MM.1S (cell line): ENCODE results near the gene LITAF.

ENCODE experiments used
- DNase-seq: peaks from one replicate; pipeline ENCODE4 v3.0.0-alpha.2; 2015
- H2AFZ ChIP-seq: fragments of 300-600 bp; sonication (generic); 2 replicates; pipeline ENCODE4 v1.6.0; 2016; ENCODE audit warnings: antibody characterized with exemption, low read length
- H3F3A ChIP-seq: fragments of 300-600 bp; sonication (generic); 2 replicates; pipeline ENCODE4 v1.6.1; 2016; ENCODE audit warnings: mild to moderate bottlenecking, antibody characterized with exemption, low read length, moderate library complexity, mixed read lengths; ENCODE audit not compliant: insufficient read depth
- H3K27ac ChIP-seq: fragments of 300-600 bp; sonication (generic); 2 replicates; pipeline ENCODE4 v1.5.1; 2016; ENCODE audit warnings: mild to moderate bottlenecking, low read length
- H3K27me3 ChIP-seq: fragments of 300-600 bp; sonication (generic); replicated peaks from 2 replicates; pipeline ENCODE4 v1.6.0; 2016; ENCODE audit warnings: low read length; ENCODE audit not compliant: insufficient read depth
- H3K36me3 ChIP-seq: fragments of 300-600 bp; sonication (generic); replicated peaks from 2 replicates; pipeline ENCODE4 v1.6.1; 2016; ENCODE audit warnings: mild to moderate bottlenecking, low read length, mixed read lengths; ENCODE audit not compliant: insufficient read depth
- H3K4me1 ChIP-seq: fragments of 300-600 bp; sonication (generic); 2 replicates; pipeline ENCODE4 v1.6.1; 2016; ENCODE audit warnings: low read length, mixed read lengths
- H3K4me2 ChIP-seq: fragments of 300-600 bp; sonication (generic); 2 replicates; pipeline ENCODE4 v1.6.0; 2016; ENCODE audit warnings: low read depth, low read length
- H3K4me3 ChIP-seq: fragments of 300-600 bp; sonication (generic); 2 replicates; pipeline ENCODE4 v1.5.1; 2016; ENCODE audit warnings: low read length, mixed read lengths
- H3K79me2 ChIP-seq: fragments of 300-600 bp; sonication (generic); 2 replicates; pipeline ENCODE4 v1.6.1; 2016; ENCODE audit warnings: mixed run types, low read length, mixed read lengths
- H3K9ac ChIP-seq: fragments of 300-600 bp; sonication (generic); 2 replicates; pipeline ENCODE4 v1.6.1; 2016; ENCODE audit warnings: low read length, mixed read lengths
- H3K9me2 ChIP-seq: fragments of 300-600 bp; sonication (generic); replicated peaks from 2 replicates; pipeline ENCODE4 v1.6.1; 2016; ENCODE audit warnings: mild to moderate bottlenecking, low read length, mixed read lengths; ENCODE audit not compliant: insufficient read depth
- H3K9me3 ChIP-seq: fragments of 300-600 bp; sonication (generic); replicated peaks from 2 replicates; pipeline ENCODE4 v1.6.1; 2016; ENCODE audit warnings: mild to moderate bottlenecking, low read length, mixed read lengths; ENCODE audit not compliant: insufficient read depth
- H4K20me1 ChIP-seq: fragments of 300-600 bp; sonication (generic); 2 replicates; pipeline ENCODE4 v1.6.1; 2016; ENCODE audit warnings: mild to moderate bottlenecking, low read length, moderate library complexity, mixed read lengths; ENCODE audit not compliant: insufficient read depth
- CTCF ChIP-seq: fragments of 300-600 bp; sonication (generic); IDR thresholded peaks from 2 replicates; pipeline ENCODE4 v1.5.1; 2016; ENCODE audit warnings: antibody characterized with exemption, low read length, mixed read lengths
- EZH2 ChIP-seq: fragments of 300-600 bp; sonication (generic); optimal IDR thresholded peaks from 2 replicates; pipeline ENCODE3; 2017; ENCODE audit warnings: low read depth, mild to moderate bottlenecking, antibody characterized with exemption, low read length, mixed read lengths
- EZH2phosphoT487 ChIP-seq: fragments of 300-600 bp; sonication (generic); IDR thresholded peaks from 2 replicates; pipeline ENCODE4 v1.6.1; 2018; ENCODE audit warnings: antibody characterized with exemption, low read length

Gene LITAF

GRCh38 chr16:11613381-11614303, 26.9 kb upstream of the LITAF start:
- TF ChIP-seq EZH2phosphoT487 (no peak), CTCF (no peak), EZH2 (no peak)
- no peak overlapping the region for H3K4me3 ChIP-seq
- no peak overlapping the region for H3K9ac ChIP-seq
- no peaks in the 10 kb centered on the region for H3K9me2 ChIP-seq
- peaks cover 15% of the 10 kb centered on the region for H3K4me1 ChIP-seq
- no peaks in the 10 kb centered on the region for H3K79me2 ChIP-seq
- H3K9me3 ChIP-seq, result no peaks in the 10 kb centered on the region
- no peak for DNase-seq
- H3K36me3 ChIP-seq, result no peaks in the 10 kb centered on the region
- H3F3A ChIP-seq, result peaks cover 5% of the 10 kb centered on the region
- no peak overlapping the region for H3K27ac ChIP-seq
- H2AFZ ChIP-seq, result no peak overlapping the region
- H3K4me2 ChIP-seq, result no peak overlapping the region
- H4K20me1 ChIP-seq, result no peaks in the 10 kb centered on the region
- H3K27me3 ChIP-seq, result no peaks in the 10 kb centered on the region

GRCh38 chr16:11612665-11613025, 25.9 kb upstream of the LITAF start:
- H3K4me1 ChIP-seq, result peaks cover 15% of the 10 kb centered on the region
- H3K9me3 ChIP-seq, result no peaks in the 10 kb centered on the region
- no peaks in the 10 kb centered on the region for H3K27me3 ChIP-seq
- TF ChIP-seq EZH2phosphoT487 (no peak), EZH2 (no peak), CTCF (no peak)
- H3K27ac ChIP-seq, result no peak overlapping the region
- peak overlapping the region; percentile 8; the same call in 1 of the 2 replicates for H2AFZ ChIP-seq
- H3K4me2 ChIP-seq, result peak overlapping the region; percentile 33; the same call in 1 of the 2 replicates
- H3K36me3 ChIP-seq, result no peaks in the 10 kb centered on the region
- no peak overlapping the region for H3K9ac ChIP-seq
- H4K20me1 ChIP-seq, result no peaks in the 10 kb centered on the region
- no peaks in the 10 kb centered on the region for H3K79me2 ChIP-seq
- H3F3A ChIP-seq, result no peaks in the 10 kb centered on the region
- DNase-seq, result no peak
- H3K9me2 ChIP-seq, result no peaks in the 10 kb centered on the region
- H3K4me3 ChIP-seq, result no peak overlapping the region

GRCh38 chr16:11611871-11612664, 25.3 kb upstream of the LITAF start:
- Histone ChIP-seq H4K20me1 (no peaks in the 10 kb centered on the region), H3K9me2 (no peaks in the 10 kb centered on the region), H3K27me3 (no peaks in the 10 kb centered on the region), H3K79me2 (no peaks in the 10 kb centered on the region), H2AFZ (peak overlapping the region; percentile 8; the same call in 1 of the 2 replicates), H3K9ac (no peak overlapping the region), H3K4me2 (peak overlapping the region; percentile 33), H3K27ac (no peak overlapping the region), H3K4me1 (peaks cover 15% of the 10 kb centered on the region), H3F3A (no peaks in the 10 kb centered on the region), H3K36me3 (no peaks in the 10 kb centered on the region), H3K4me3 (no peak overlapping the region), H3K9me3 (no peaks in the 10 kb centered on the region)
- TF ChIP-seq EZH2 (no peak), EZH2phosphoT487 (no peak), CTCF (no peak)
- DNase-seq, result peak; percentile 44
